Coronary artery (tissue), 2 donors: ENCODE measurements around the gene MARCHF7.

ENCODE experiments used
- DNase-seq: peaks from one replicate; pipeline ENCODE4 v3.0.0-alpha.2; 2017; ENCODE audit warnings: low spot score
- H3K27ac ChIP-seq, 2 donors: fragments of 200-600 bp; sonication (generic); one replicate each; pipeline ENCODE4 v1.5.1; 2016 to 2019
- H3K4me3 ChIP-seq: fragments of 200-600 bp; sonication (generic); 2 replicates; pipeline ENCODE4 v1.5.1; 2016; ENCODE audit warnings: mild to moderate bottlenecking, moderate library complexity
- CTCF ChIP-seq: fragments of 200-600 bp; sonication (generic); IDR thresholded peaks from one replicate; pipeline ENCODE4 v1.5.1; 2019; ENCODE audit warnings: antibody characterized with exemption

The MARCHF7 gene

GRCh38 chr2:159694500-159695040 lies 17.7 kb upstream of the MARCHF7 start:
- TF ChIP-seq CTCF: no peak
- no peak for DNase-seq
- Histone ChIP-seq H3K4me3 (no peak overlapping the region), H3K27ac (no peak overlapping the region)

- TF ChIP-seq CTCF: no peak
- DNase-seq: no peak
- H3K27ac ChIP-seq: no peak overlapping the region
- no peak overlapping the region for H3K4me3 ChIP-seq
Observed at GRCh38 chr2:159695795-159696448, 16.4 kb upstream of the MARCHF7 start.

- DNase-seq: no peak
- no peak overlapping the region for H3K27ac ChIP-seq
- no peak overlapping the region for H3K4me3 ChIP-seq
- no peak for TF ChIP-seq CTCF
Observed at GRCh38 chr2:159703491-159703890, 8.8 kb upstream of the MARCHF7 start.

GRCh38 chr2:159706385-159706980 lies 5.8 kb upstream of the MARCHF7 start:
- Histone ChIP-seq H3K27ac (peak overlapping the region; percentile 24 to 36), H3K4me3 (peak overlapping the region; percentile 42)
- TF ChIP-seq CTCF: no peak
- no peak for DNase-seq

GRCh38 chr2:159708066-159708760 lies 4.1 kb upstream of the MARCHF7 start:
- no peak for TF ChIP-seq CTCF
- DNase-seq: no peak
- H3K27ac ChIP-seq: no peak overlapping the region
- H3K4me3 ChIP-seq: no peak overlapping the region

GRCh38 chr2:159710601-159711180 lies 1.6 kb upstream of the MARCHF7 start:
- TF ChIP-seq CTCF: no peak
- H3K4me3 ChIP-seq: no peak overlapping the region
- DNase-seq: no peak
- H3K27ac ChIP-seq: peak overlapping the region; percentile 27 to 94
